ENCODE measurements around the gene BARX2. TPM values are rescaled to one million over a fixed set of nuclear protein-coding genes. Genes with fewer than 3 reads are reported as not detected.
A peak's percentile ranks its signal among the peaks of the same experiment; 100 is the strongest.

The BARX2 gene
- total RNA-seq, 4 donors from 2014 or later: 1.4 TPM; not detected in 3

GRCh38 chr11:129346916-129347315 lies 28.7 kb upstream of the BARX2 start:
- no peak for ATAC-seq (ENCODE audit: low FRiP score)
- TF ChIP-seq, protein P1, sequence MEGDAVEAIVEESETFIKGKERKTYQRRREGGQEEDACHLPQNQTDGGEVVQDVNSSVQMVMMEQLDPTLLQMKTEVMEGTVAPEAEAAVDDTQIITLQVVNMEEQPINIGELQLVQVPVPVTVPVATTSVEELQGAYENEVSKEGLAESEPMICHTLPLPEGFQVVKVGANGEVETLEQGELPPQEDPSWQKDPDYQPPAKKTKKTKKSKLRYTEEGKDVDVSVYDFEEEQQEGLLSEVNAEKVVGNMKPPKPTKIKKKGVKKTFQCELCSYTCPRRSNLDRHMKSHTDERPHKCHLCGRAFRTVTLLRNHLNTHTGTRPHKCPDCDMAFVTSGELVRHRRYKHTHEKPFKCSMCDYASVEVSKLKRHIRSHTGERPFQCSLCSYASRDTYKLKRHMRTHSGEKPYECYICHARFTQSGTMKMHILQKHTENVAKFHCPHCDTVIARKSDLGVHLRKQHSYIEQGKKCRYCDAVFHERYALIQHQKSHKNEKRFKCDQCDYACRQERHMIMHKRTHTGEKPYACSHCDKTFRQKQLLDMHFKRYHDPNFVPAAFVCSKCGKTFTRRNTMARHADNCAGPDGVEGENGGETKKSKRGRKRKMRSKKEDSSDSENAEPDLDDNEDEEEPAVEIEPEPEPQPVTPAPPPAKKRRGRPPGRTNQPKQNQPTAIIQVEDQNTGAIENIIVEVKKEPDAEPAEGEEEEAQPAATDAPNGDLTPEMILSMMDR (IDR thresholded peaks at IDR 0.05): no peak
- DNase-seq (ENCODE audit: low spot score): no peak

DNA sequence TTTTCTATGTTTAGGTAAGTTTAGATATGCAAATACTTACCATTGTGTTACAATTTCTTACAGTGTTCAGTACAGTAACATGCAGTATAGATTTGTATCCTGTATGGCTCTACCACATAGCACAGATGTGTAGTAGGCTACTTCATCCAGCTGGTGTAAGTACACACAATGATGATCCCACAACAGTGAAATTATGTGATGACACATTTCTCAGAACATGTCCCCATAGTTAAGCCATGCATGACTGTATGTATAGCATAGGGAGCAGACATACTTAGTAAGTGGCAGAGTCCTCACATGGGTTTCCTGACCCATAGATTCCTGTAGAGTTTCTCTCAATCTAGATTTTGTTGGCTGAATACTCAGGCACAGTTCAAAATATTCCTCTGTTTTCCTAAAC lies 26.8 kb upstream of the BARX2 start:
- DNase-seq (ENCODE audit: low spot score): no peak
- no peak for ATAC-seq (ENCODE audit: low FRiP score)
- TF ChIP-seq, protein P1 (IDR thresholded peaks at IDR 0.05): no peak

DNA sequence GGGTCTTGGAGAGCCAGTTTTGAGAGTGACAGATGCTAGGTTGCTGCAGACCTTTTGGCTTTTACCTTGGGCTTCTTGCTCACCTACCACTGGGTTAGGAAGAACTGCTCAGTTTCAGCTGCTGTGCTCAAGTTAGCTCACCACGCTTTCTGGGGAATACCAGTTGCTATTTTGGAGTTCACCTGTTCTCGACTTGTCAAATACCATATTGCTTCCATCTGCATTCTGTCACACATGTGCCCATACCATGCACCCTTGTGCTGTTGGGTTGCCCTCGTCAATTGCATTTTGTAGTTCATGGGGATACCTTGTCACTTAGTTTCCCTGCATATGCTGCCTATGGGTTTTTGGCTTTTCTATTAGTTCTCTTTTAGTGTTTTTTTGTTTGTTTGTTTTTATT lies 23.0 kb upstream of the BARX2 start:
- DNase-seq (ENCODE audit: low spot score): no peak
- TF ChIP-seq, protein P1 (IDR thresholded peaks at IDR 0.05): no peak
- ATAC-seq (ENCODE audit: low FRiP score): no peak

DNA sequence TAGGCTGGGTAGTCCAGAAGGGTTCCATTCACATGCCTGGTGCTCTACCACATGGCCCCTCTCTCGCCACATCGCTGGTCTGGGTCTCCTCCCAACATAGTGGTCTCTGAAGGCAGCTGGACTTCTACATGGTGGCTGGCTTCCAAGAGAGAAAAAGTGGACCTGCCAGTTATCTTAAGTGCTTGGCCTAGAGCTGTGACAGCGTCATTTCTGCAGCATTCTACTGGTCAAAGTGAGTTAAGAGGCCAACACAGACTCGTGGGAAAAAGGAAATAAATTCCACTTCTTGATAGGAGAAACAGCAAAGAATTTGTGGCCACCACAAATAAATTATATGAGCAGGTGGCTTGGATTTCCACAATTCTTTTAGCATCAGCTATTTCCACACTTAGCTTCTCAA lies 21.0 kb upstream of the BARX2 start:
- TF ChIP-seq, protein P1 (IDR thresholded peaks at IDR 0.05): no peak
- DNase-seq (ENCODE audit: low spot score): no peak
- ATAC-seq (ENCODE audit: low FRiP score): no peak

DNA sequence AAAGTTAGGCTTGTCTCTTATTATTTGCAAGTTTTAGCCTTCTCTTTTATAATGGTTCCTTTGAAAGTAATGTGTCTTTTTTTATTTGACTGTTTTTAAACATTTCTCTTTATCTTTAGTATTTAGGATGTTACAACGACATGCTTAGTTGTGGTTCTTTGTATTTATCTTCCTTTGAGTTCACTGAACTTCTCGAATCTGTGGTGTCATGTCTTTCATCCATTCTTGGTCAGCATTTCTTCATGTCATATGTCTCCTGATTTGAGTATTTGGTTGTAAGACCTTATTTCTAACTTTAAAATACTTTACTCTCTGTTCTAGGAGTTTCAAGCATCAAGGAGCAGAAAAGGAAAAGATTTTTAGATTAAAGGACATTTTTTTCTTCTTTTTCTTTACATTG lies 15.9 kb upstream of the BARX2 start:
- DNase-seq (ENCODE audit: low spot score) (no peak), ATAC-seq (ENCODE audit: low FRiP score) (no peak)
- TF ChIP-seq, protein P1 (IDR thresholded peaks at IDR 0.05): no peak

GRCh38 chr11:129364143-129364654 lies 11.4 kb upstream of the BARX2 start:
- ATAC-seq (ENCODE audit: low FRiP score) (peak; percentile 91), DNase-seq (ENCODE audit: low spot score) (peak; percentile 31)
- TF ChIP-seq, protein P1 (IDR thresholded peaks at IDR 0.05): peak in 1 of 3 donors; percentile 75

- no peak for ATAC-seq (ENCODE audit: low FRiP score)
- no peak for DNase-seq (ENCODE audit: low spot score)
- TF ChIP-seq, protein P1 (IDR thresholded peaks at IDR 0.05): no peak
Measured at GRCh38 chr11:129365816-129366215, 9.8 kb upstream of the BARX2 start.
